Measurements from ENCODE around the gene TRMT1L. TPM values are rescaled to one million over a fixed set of nuclear protein-coding genes. Genes with fewer than 3 reads are reported as not detected.

Gene TRMT1L
- total and polyA plus RNA-seq, 9 donors: 8.0 to 24.9 (median 15.8) TPM

- no peak for DNase-seq
- Histone ChIP-seq H3K36me3 (no peaks in the 10 kb centered on the region), H3K27me3 (no peaks in the 10 kb centered on the region), H3K9me3 (no peaks in the 10 kb centered on the region), H3K27ac (no peak overlapping the region), H3K4me3 (no peak overlapping the region), H3K4me1 (ENCODE audit: insufficient read depth) (no peaks in the 10 kb centered on the region)
- WGBS, 3 donors: 85 to 92% (median 87%) methylated on average over 2 of the region's 2 CpGs
- intact Hi-C loops (cut with DNase I): no loop called here
- no peak for TF ChIP-seq EP300 (IDR thresholded peaks at IDR 0.05)
- TF ChIP-seq POLR2A (IDR thresholded peaks at IDR 0.05): no peak
- TF ChIP-seq CTCF (IDR thresholded peaks at IDR 0.05): no peak
These were observed 60.2 kb downstream of the TRMT1L start for GRCh38 chr1:185096531-185096930.

- no peak for DNase-seq
- no peak overlapping the region for H3K4me3 ChIP-seq
- no peaks in the 10 kb centered on the region for H3K4me1 ChIP-seq (ENCODE audit: insufficient read depth)
- H3K9me3 ChIP-seq: no peaks in the 10 kb centered on the region
- WGBS, 3 donors: 90 to 92% (median 92%) methylated on average over 2 of the region's 2 CpGs
- TF ChIP-seq POLR2A (IDR thresholded peaks at IDR 0.05): no peak
- no peak for TF ChIP-seq EP300 (IDR thresholded peaks at IDR 0.05)
- TF ChIP-seq CTCF (IDR thresholded peaks at IDR 0.05): no peak
- H3K36me3 ChIP-seq: no peaks in the 10 kb centered on the region
- no peak overlapping the region for H3K27ac ChIP-seq
- intact Hi-C loops (cut with DNase I): no loop called here
- no peaks in the 10 kb centered on the region for H3K27me3 ChIP-seq
These were observed 62.0 kb downstream of the TRMT1L start for GRCh38 chr1:185094761-185095160.

GRCh38 chr1:185091480-185091879 lies 65.3 kb downstream of the TRMT1L start:
- Histone ChIP-seq H3K27ac (no peak overlapping the region), H3K9me3 (no peaks in the 10 kb centered on the region), H3K27me3 (no peaks in the 10 kb centered on the region), H3K36me3 (no peaks in the 10 kb centered on the region), H3K4me1 (ENCODE audit: insufficient read depth) (no peaks in the 10 kb centered on the region), H3K4me3 (no peak overlapping the region)
- intact Hi-C loops (cut with DNase I): no loop called here
- DNase-seq: no peak
- TF ChIP-seq EP300 (IDR thresholded peaks at IDR 0.05) (no peak), POLR2A (IDR thresholded peaks at IDR 0.05) (no peak), CTCF (IDR thresholded peaks at IDR 0.05) (no peak)
- WGBS, 3 donors: 86 to 90% (median 90%) methylated on average over 5 of the region's 5 CpGs

- no peaks in the 10 kb centered on the region for H3K27me3 ChIP-seq
- H3K4me3 ChIP-seq: no peak overlapping the region
- DNase-seq: no peak
- H3K4me1 ChIP-seq (ENCODE audit: insufficient read depth): no peaks in the 10 kb centered on the region
- intact Hi-C loops (cut with DNase I): no loop called here
- no peaks in the 10 kb centered on the region for H3K9me3 ChIP-seq
- no peak overlapping the region for H3K27ac ChIP-seq
- H3K36me3 ChIP-seq: no peaks in the 10 kb centered on the region
- TF ChIP-seq CTCF (IDR thresholded peaks at IDR 0.05): no peak
- no peak for TF ChIP-seq EP300 (IDR thresholded peaks at IDR 0.05)
- no peak for TF ChIP-seq POLR2A (IDR thresholded peaks at IDR 0.05)
These were observed 69.0 kb downstream of the TRMT1L start for GRCh38 chr1:185087746-185088145.

- Histone ChIP-seq H3K36me3 (no peaks in the 10 kb centered on the region), H3K27ac (no peak overlapping the region), H3K27me3 (no peaks in the 10 kb centered on the region), H3K9me3 (no peaks in the 10 kb centered on the region), H3K4me1 (ENCODE audit: insufficient read depth) (no peaks in the 10 kb centered on the region), H3K4me3 (no peak overlapping the region)
- intact Hi-C loops (cut with DNase I): no loop called here
- WGBS, 3 donors: 93 to 98% (median 97%) methylated on average over 1 of the region's 1 CpG
- DNase-seq: no peak
- TF ChIP-seq EP300 (IDR thresholded peaks at IDR 0.05): no peak
- TF ChIP-seq POLR2A (IDR thresholded peaks at IDR 0.05): no peak
- no peak for TF ChIP-seq CTCF (IDR thresholded peaks at IDR 0.05)
These were observed 69.7 kb downstream of the TRMT1L start for GRCh38 chr1:185087101-185087500.

Data from ovary (tissue), 9 donors.